Erythroblast (primary cell): ENCODE results near the gene TPSG1.

Experiments used
- GATA1 ChIP-seq: IDR thresholded peaks from 2 replicates; pipeline ENCODE4 v1.6.1; 2011; ENCODE audit warnings: low read depth, mild to moderate bottlenecking, control low read depth, low read length, moderate library complexity
- POLR2A ChIP-seq: IDR thresholded peaks from 2 replicates; pipeline ENCODE4 v1.6.1; 2011; ENCODE audit warnings: mild to moderate bottlenecking, low read length

GRCh38 chr16:1258225-1258600 lies 33.1 kb upstream of the TPSG1 start:
- TF ChIP-seq GATA1 (no peak), POLR2A (no peak)
